H1 (cell line): ENCODE measurements around the gene TUBB2B. TPM values are rescaled to one million over a fixed set of nuclear protein-coding genes. Genes with fewer than 3 reads are reported as not detected.

ENCODE experiments used
- CHD7 ChIP-seq: fragments of 300-600 bp; sonication (generic); IDR thresholded peaks from 2 replicates; pipeline ENCODE4 v1.7.1; 2012; ENCODE audit warnings: low read length, moderate library complexity, mild to moderate bottlenecking, inconsistent platforms; ENCODE audit not compliant: insufficient replicate concordance
- FOSL1 ChIP-seq: IDR thresholded peaks from 2 replicates; pipeline ENCODE4 v1.6.1; 2011; ENCODE audit warnings: mild to moderate bottlenecking, low read depth, low read length, moderate library complexity; ENCODE audit not compliant: insufficient read depth
- GABPA ChIP-seq: IDR thresholded peaks from 2 replicates; pipeline ENCODE4 v1.6.1; 2011; ENCODE audit warnings: mild to moderate bottlenecking, low read length, moderate library complexity, borderline replicate concordance; ENCODE audit not compliant: insufficient read depth
- MAFK ChIP-seq: IDR thresholded peaks from 2 replicates; pipeline ENCODE4 v1.6.1; 2012; ENCODE audit warnings: low read depth, mild to moderate bottlenecking, improper control_type of control experiment, low read length
- PHF8 ChIP-seq: fragments of 200-600 bp; sonication (generic); conservative IDR thresholded peaks from 2 replicates; pipeline ENCODE4 v1.7.1; 2012; ENCODE audit warnings: low read depth, mild to moderate bottlenecking, inconsistent platforms, low read length, moderate library complexity
- POU5F1 ChIP-seq: IDR thresholded peaks from 2 replicates; pipeline ENCODE4 v1.6.1; 2011; ENCODE audit warnings: low read depth, mild to moderate bottlenecking, low read length, moderate library complexity
- SAP30 ChIP-seq: fragments of 300-600 bp; sonication (generic); IDR thresholded peaks from 2 replicates; pipeline ENCODE4 v1.7.1; 2012; ENCODE audit warnings: low read length, moderate library complexity, mild to moderate bottlenecking, inconsistent platforms; ENCODE audit not compliant: insufficient read depth, insufficient replicate concordance
- TAF7 ChIP-seq: optimal IDR thresholded peaks from 2 replicates; pipeline ENCODE3; 2011; ENCODE audit warnings: low read depth, mild to moderate bottlenecking, inconsistent platforms, low read length, moderate library complexity, borderline replicate concordance
- TBP ChIP-seq: IDR thresholded peaks from 2 replicates; pipeline ENCODE4 v1.6.1; 2011; ENCODE audit warnings: low read depth, low read length, improper control_type of control experiment
- polyA plus RNA-seq, 7 experiments: library from polyadenylated mRNA; depleted of rRNA in 3 of 7; stranded (reverse) in 5 of 7; unstranded in 2 of 7; fragments of >200 nt in 5 of 7; fragments of 200-250 nt in 2 of 7; gene quantifications; 1 replicate in 5 of 7; 2 replicates in 1 of 7; 4 replicates in 1 of 7; pipeline versions ENCODE4 v1.2.1 to v1.2.3, GENCODE V29; 2011 to 2013; ENCODE audit warnings: missing spikeins in 2 of 7, mixed read lengths in 2 of 7
- total RNA-seq: library from RNA; stranded (reverse); fragmentation: NEBNext Ultra II Directional; extraction: Animal tissue kit (Norgen Biotek cat#: 25700); gene quantifications from 2 replicates; pipeline ENCODE4 v1.2.1, GENCODE V29; 2021
- TF ChIP-seq, protein P1 (sequence below): IDR thresholded peaks from 2 replicates; pipeline ENCODE4 v1.6.1; 2011; ENCODE audit warnings: low read depth, mild to moderate bottlenecking, low read length; ENCODE audit not compliant: insufficient read depth

The TUBB2B gene
- total and polyA plus RNA-seq, 2 of the 8 experiments (the other 6 are each of a cell fraction or from before 2014, with no cell fraction given): 612 to 722 TPM

- no peak for TF ChIP-seq CHD7
- no peak for TF ChIP-seq PHF8
- TF ChIP-seq TBP: no peak
- no peak for TF ChIP-seq POU5F1
- TF ChIP-seq TAF7: no peak
- TF ChIP-seq FOSL1: no peak
- no peak for TF ChIP-seq SAP30
- no peak for TF ChIP-seq MAFK
- TF ChIP-seq, protein P1, sequence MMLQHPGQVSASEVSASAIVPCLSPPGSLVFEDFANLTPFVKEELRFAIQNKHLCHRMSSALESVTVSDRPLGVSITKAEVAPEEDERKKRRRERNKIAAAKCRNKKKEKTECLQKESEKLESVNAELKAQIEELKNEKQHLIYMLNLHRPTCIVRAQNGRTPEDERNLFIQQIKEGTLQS: no peak
- no peak for TF ChIP-seq GABPA
These were observed 6.5 kb upstream of the TUBB2B start (continued) for GRCh38 chr6:3233904-3234303.
